ENCODE results near the gene IFTAP.

IFTAP gene

DNA sequence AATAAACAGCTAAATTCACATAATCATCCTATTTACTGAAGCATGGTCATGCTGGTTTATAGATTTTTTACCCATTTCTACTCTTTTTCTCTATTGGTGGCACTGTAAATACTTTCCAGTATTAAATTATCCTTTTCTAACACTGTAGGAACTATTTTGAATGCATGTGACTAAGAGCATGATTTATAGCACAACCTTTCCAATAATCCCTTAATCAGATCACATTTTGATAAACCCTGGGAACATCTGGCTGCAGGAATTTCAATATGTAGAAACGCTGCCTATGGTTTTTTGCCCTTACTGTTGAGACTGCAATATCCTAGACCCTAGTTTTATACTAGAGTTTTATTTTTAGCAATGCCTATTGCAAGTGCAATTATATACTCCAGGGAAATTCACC is 15.8 kb upstream of the IFTAP start:
- Histone ChIP-seq H3K4me1 (ENCODE audit: insufficient read depth, insufficient read length) (no peaks in the 10 kb centered on the region), H3K27me3 (ENCODE audit: insufficient read depth, insufficient read length) (no peaks in the 10 kb centered on the region), H3K9ac (ENCODE audit: insufficient read length, low read depth) (no peak overlapping the region), H3K9me3 (ENCODE audit: insufficient read depth, low read length) (peaks cover 24% of the 10 kb centered on the region), H3K36me3 (ENCODE audit: insufficient read depth, insufficient read length, low read length) (peaks cover 22% of the 10 kb centered on the region), H3K4me3 (ENCODE audit: insufficient read length, low read depth) (no peak overlapping the region)
- DNase-seq (ENCODE audit: low read depth, low spot score), result no peak
- TF ChIP-seq ZNF274 (IDR thresholded peaks at IDR 0.05; ENCODE audit: low read depth, low read length) (no peak), YY1 (IDR thresholded peaks at IDR 0.05; ENCODE audit: insufficient read depth, insufficient read length) (no peak), SUZ12 (IDR thresholded peaks at IDR 0.05; ENCODE audit: extremely low read depth, insufficient read depth, insufficient read length) (no peak)

DNA sequence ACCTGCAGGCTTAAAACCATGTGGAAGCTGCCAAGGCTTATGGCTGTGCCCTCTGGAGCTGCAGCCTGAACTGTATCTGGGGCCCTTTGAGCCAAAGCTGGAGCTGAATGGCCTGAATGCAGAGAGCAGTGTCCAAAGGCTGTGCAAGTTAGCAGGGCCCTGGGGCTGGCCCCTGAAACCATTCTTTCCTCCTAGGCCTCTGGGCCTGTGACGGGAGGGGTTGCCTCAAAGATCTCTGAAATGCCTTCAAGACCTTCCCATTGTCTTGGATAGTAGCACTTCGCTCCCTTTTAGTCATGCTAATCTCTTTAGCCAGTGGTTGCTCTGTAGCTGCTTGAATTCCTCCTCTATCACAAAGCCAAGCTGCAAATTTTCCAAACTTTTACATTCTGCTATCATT is 12.8 kb upstream of the IFTAP start:
- TF ChIP-seq SUZ12 (IDR thresholded peaks at IDR 0.05; ENCODE audit: extremely low read depth, insufficient read depth, insufficient read length) (no peak), ZNF274 (IDR thresholded peaks at IDR 0.05; ENCODE audit: low read depth, low read length) (no peak), YY1 (IDR thresholded peaks at IDR 0.05; ENCODE audit: insufficient read depth, insufficient read length) (no peak)
- DNase-seq (ENCODE audit: low read depth, low spot score), result peak; percentile 56
- no peak overlapping the region for H3K4me3 ChIP-seq (ENCODE audit: insufficient read length, low read depth)
- peaks cover 2% of the 10 kb centered on the region for H3K27me3 ChIP-seq (ENCODE audit: insufficient read depth, insufficient read length)
- no peaks in the 10 kb centered on the region for H3K4me1 ChIP-seq (ENCODE audit: insufficient read depth, insufficient read length)
- no peaks in the 10 kb centered on the region for H3K36me3 ChIP-seq (ENCODE audit: insufficient read depth, insufficient read length, low read length)
- peaks cover 24% of the 10 kb centered on the region for H3K9me3 ChIP-seq (ENCODE audit: insufficient read depth, low read length)
- H3K9ac ChIP-seq (ENCODE audit: insufficient read length, low read depth), result no peak overlapping the region

- no peak for DNase-seq (ENCODE audit: low read depth, low spot score)
- H3K9me3 ChIP-seq (ENCODE audit: insufficient read depth, low read length), result peaks cover 24% of the 10 kb centered on the region
- no peaks in the 10 kb centered on the region for H3K36me3 ChIP-seq (ENCODE audit: insufficient read depth, insufficient read length, low read length)
- no peak overlapping the region for H3K4me3 ChIP-seq (ENCODE audit: insufficient read length, low read depth)
- TF ChIP-seq YY1 (IDR thresholded peaks at IDR 0.05; ENCODE audit: insufficient read depth, insufficient read length) (no peak), ZNF274 (IDR thresholded peaks at IDR 0.05; ENCODE audit: low read depth, low read length) (no peak), SUZ12 (IDR thresholded peaks at IDR 0.05; ENCODE audit: extremely low read depth, insufficient read depth, insufficient read length) (no peak)
- H3K27me3 ChIP-seq (ENCODE audit: insufficient read depth, insufficient read length), result peaks cover 8% of the 10 kb centered on the region
- no peak overlapping the region for H3K9ac ChIP-seq (ENCODE audit: insufficient read length, low read depth)
- no peaks in the 10 kb centered on the region for H3K4me1 ChIP-seq (ENCODE audit: insufficient read depth, insufficient read length)
Observed at GRCh38 chr11:36583667-36584066, 10.6 kb upstream of the IFTAP start.

GRCh38 chr11:36586543-36586942 is 7.8 kb upstream of the IFTAP start:
- Histone ChIP-seq H3K4me3 (ENCODE audit: insufficient read length, low read depth) (no peak overlapping the region), H3K27me3 (ENCODE audit: insufficient read depth, insufficient read length) (peaks cover 33% of the 10 kb centered on the region), H3K9ac (ENCODE audit: insufficient read length, low read depth) (no peak overlapping the region), H3K36me3 (ENCODE audit: insufficient read depth, insufficient read length, low read length) (no peaks in the 10 kb centered on the region), H3K9me3 (ENCODE audit: insufficient read depth, low read length) (peaks cover 10% of the 10 kb centered on the region), H3K4me1 (ENCODE audit: insufficient read depth, insufficient read length) (no peaks in the 10 kb centered on the region)
- DNase-seq (ENCODE audit: low read depth, low spot score), result no peak
- no peak for TF ChIP-seq YY1 (IDR thresholded peaks at IDR 0.05; ENCODE audit: insufficient read depth, insufficient read length)
- no peak for TF ChIP-seq ZNF274 (IDR thresholded peaks at IDR 0.05; ENCODE audit: low read depth, low read length)
- no peak for TF ChIP-seq SUZ12 (IDR thresholded peaks at IDR 0.05; ENCODE audit: extremely low read depth, insufficient read depth, insufficient read length)

DNA sequence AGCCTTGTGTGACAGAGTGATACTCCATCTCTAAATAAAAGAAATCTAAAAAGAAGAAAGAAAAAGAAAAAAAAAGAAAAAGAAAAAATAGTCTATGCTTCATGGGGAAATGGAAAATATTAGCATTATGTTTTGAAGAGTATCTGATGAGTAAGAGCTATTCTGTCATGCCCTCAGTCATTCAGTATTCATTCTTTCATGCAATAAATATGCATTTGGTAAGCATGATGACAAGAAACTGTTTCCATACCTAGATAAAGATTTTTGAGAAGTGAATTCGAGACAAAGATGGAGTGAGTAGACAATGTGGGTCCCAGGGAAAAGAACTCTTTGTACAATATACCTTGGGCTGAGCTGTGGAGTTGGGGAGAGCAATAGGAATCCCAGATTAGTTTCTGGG is 6.2 kb upstream of the IFTAP start:
- DNase-seq (ENCODE audit: low read depth, low spot score), result no peak
- Histone ChIP-seq H3K4me1 (ENCODE audit: insufficient read depth, insufficient read length) (no peaks in the 10 kb centered on the region), H3K9ac (ENCODE audit: insufficient read length, low read depth) (no peak overlapping the region), H3K36me3 (ENCODE audit: insufficient read depth, insufficient read length, low read length) (no peaks in the 10 kb centered on the region), H3K4me3 (ENCODE audit: insufficient read length, low read depth) (no peak overlapping the region), H3K27me3 (ENCODE audit: insufficient read depth, insufficient read length) (peaks cover 39% of the 10 kb centered on the region), H3K9me3 (ENCODE audit: insufficient read depth, low read length) (no peaks in the 10 kb centered on the region)
- no peak for TF ChIP-seq SUZ12 (IDR thresholded peaks at IDR 0.05; ENCODE audit: extremely low read depth, insufficient read depth, insufficient read length)
- no peak for TF ChIP-seq ZNF274 (IDR thresholded peaks at IDR 0.05; ENCODE audit: low read depth, low read length)
- no peak for TF ChIP-seq YY1 (IDR thresholded peaks at IDR 0.05; ENCODE audit: insufficient read depth, insufficient read length)

DNA sequence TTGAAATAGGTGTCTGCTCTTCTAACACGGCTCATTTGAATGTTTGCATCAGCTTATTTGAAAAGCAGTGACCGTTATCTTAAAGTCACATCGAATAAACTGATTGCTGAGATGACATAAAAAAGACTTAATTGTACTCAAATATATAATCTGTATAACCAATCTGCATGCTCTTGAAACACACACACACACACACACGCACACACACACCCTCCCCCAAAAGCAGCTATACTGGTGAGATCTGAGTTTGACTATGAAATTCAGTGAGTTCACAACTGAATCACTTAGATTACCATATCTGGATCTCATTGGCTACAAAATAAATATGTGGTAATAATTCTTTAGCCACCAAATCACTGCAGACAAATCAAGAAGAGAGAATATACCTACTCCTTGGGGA is 3.8 kb upstream of the IFTAP start:
- no peak for DNase-seq (ENCODE audit: low read depth, low spot score)
- no peaks in the 10 kb centered on the region for H3K9me3 ChIP-seq (ENCODE audit: insufficient read depth, low read length)
- H3K27me3 ChIP-seq (ENCODE audit: insufficient read depth, insufficient read length), result peaks cover 39% of the 10 kb centered on the region
- H3K36me3 ChIP-seq (ENCODE audit: insufficient read depth, insufficient read length, low read length), result no peaks in the 10 kb centered on the region
- H3K4me3 ChIP-seq (ENCODE audit: insufficient read length, low read depth), result no peak overlapping the region
- no peak for TF ChIP-seq YY1 (IDR thresholded peaks at IDR 0.05; ENCODE audit: insufficient read depth, insufficient read length)
- TF ChIP-seq SUZ12 (IDR thresholded peaks at IDR 0.05; ENCODE audit: extremely low read depth, insufficient read depth, insufficient read length), result no peak
- no peak for TF ChIP-seq ZNF274 (IDR thresholded peaks at IDR 0.05; ENCODE audit: low read depth, low read length)
- no peak overlapping the region for H3K9ac ChIP-seq (ENCODE audit: insufficient read length, low read depth)
- no peaks in the 10 kb centered on the region for H3K4me1 ChIP-seq (ENCODE audit: insufficient read depth, insufficient read length)

DNA sequence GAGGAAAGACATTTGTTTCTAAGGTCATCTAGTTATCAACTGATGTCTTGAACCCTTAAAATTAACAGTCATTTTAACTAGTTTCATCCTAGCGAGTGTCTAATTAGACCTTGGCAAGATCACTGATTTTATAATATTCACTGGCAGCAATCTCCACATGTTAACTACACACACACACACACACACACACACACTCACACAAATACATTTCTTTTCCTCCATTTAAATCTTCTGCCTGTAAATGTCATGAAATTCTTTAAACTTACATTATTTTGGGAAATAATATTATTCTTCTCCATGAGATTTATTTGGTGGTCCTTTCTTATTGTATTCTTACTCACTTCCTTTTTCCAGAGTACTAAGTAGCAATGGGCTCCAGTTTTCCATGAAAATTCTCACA is 2.9 kb upstream of the IFTAP start:
- H3K27me3 ChIP-seq (ENCODE audit: insufficient read depth, insufficient read length), result peaks cover 37% of the 10 kb centered on the region
- H3K9me3 ChIP-seq (ENCODE audit: insufficient read depth, low read length), result no peaks in the 10 kb centered on the region
- no peak for DNase-seq (ENCODE audit: low read depth, low spot score)
- no peaks in the 10 kb centered on the region for H3K4me1 ChIP-seq (ENCODE audit: insufficient read depth, insufficient read length)
- TF ChIP-seq SUZ12 (IDR thresholded peaks at IDR 0.05; ENCODE audit: extremely low read depth, insufficient read depth, insufficient read length) (no peak), YY1 (IDR thresholded peaks at IDR 0.05; ENCODE audit: insufficient read depth, insufficient read length) (no peak), ZNF274 (IDR thresholded peaks at IDR 0.05; ENCODE audit: low read depth, low read length) (no peak)
- H3K4me3 ChIP-seq (ENCODE audit: insufficient read length, low read depth), result no peak overlapping the region
- no peak overlapping the region for H3K9ac ChIP-seq (ENCODE audit: insufficient read length, low read depth)
- no peaks in the 10 kb centered on the region for H3K36me3 ChIP-seq (ENCODE audit: insufficient read depth, insufficient read length, low read length)

GRCh38 chr11:36596880-36597279 is 2.6 kb downstream of the IFTAP start:
- Histone ChIP-seq H3K4me1 (ENCODE audit: insufficient read depth, insufficient read length) (no peaks in the 10 kb centered on the region), H3K9ac (ENCODE audit: insufficient read length, low read depth) (no peak overlapping the region), H3K9me3 (ENCODE audit: insufficient read depth, low read length) (no peaks in the 10 kb centered on the region), H3K27me3 (ENCODE audit: insufficient read depth, insufficient read length) (peaks cover 5% of the 10 kb centered on the region), H3K4me3 (ENCODE audit: insufficient read length, low read depth) (no peak overlapping the region), H3K36me3 (ENCODE audit: insufficient read depth, insufficient read length, low read length) (no peaks in the 10 kb centered on the region)
- no peak for DNase-seq (ENCODE audit: low read depth, low spot score)
- no peak for TF ChIP-seq SUZ12 (IDR thresholded peaks at IDR 0.05; ENCODE audit: extremely low read depth, insufficient read depth, insufficient read length)
- TF ChIP-seq ZNF274 (IDR thresholded peaks at IDR 0.05; ENCODE audit: low read depth, low read length), result no peak
- no peak for TF ChIP-seq YY1 (IDR thresholded peaks at IDR 0.05; ENCODE audit: insufficient read depth, insufficient read length)

All from NT2/D1 (cell line).